HL-60/S4 treated with retinoic acid at 250 ng/mL for 4 days and 3 days (cell line): ENCODE measurements around the gene CGN.

Experiments
- in situ Hi-C: fragments of 300-500 bp; cut with MboI; formaldehyde crosslinking; loops from 2 replicates; pipeline ENCODE4 v1.7.0; 2022; ENCODE audit warnings: low sequenced_read_pairs

Gene CGN

DNA sequence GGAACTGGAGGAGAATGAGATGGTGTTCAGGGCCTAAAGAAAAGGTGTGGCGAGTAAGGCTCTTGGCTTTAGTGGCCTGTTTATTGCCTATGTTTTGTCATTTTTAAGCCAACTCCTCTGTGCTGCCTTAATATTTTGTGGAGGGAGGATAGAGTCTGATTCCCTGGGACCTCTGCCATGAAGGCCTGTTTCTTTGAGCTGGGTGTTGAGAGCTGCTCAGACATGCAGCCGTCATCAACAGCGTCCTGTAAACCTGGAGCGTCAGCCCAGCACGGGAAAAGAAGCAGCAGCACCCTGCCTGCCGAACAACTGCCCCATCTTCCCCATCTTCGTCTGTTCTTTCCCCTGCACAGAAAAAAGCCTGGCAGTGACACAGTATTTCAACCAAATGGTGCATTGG, 73.6 kb downstream of the CGN start:
- in situ Hi-C loops, result no loop called here

DNA sequence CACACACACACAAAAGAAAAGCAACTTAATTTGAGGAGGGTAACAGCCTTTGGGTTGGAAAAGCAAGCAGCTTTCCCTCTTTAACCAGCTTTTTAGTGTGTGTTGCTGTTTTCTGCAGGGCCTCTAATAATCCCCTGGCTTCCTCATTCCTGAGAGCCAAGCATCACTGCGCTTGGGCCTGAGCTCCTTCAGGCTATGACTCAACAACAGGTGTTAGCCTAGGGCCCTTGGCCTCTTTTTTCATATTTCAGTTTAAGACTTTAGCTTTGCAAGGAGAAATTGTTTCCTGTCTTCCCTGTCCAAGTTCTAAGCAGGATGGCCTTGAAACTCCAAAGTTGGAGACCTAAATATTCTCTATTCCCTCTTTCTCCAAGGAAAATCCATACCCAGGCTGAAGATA, 74.4 kb downstream of the CGN start:
- in situ Hi-C loops, result no loop called here
